PFSK-1 (cell line): ENCODE measurements around the gene PAPPA.

ENCODE experiments used
- FOXP2 ChIP-seq: optimal IDR thresholded peaks from 2 replicates; pipeline ENCODE3; 2011; ENCODE audit warnings: borderline replicate concordance, control low read depth, inconsistent platforms; ENCODE audit not compliant: insufficient read depth; ENCODE audit errors: extremely low read length, extremely low read depth
- POLR2AphosphoS5 ChIP-seq: IDR thresholded peaks from 2 replicates; pipeline ENCODE4 v1.6.1; 2012; ENCODE audit warnings: low read depth, mild to moderate bottlenecking, control low read depth, low read length, moderate library complexity
- SIN3A ChIP-seq: IDR thresholded peaks from 2 replicates; pipeline ENCODE4 v1.6.1; 2012; ENCODE audit warnings: mild to moderate bottlenecking, low read length, moderate library complexity, borderline replicate concordance; ENCODE audit not compliant: insufficient read depth
- TAF1 ChIP-seq: IDR thresholded peaks from 2 replicates; pipeline ENCODE4 v1.6.1; 2012; ENCODE audit warnings: low read length, control low read depth, borderline replicate concordance; ENCODE audit not compliant: insufficient read depth
- TF ChIP-seq, protein P1 (sequence below), 2 experiments: IDR thresholded peaks; 2 replicates each; pipeline versions ENCODE4 v1.6.1 to v1.8.0; 2011 to 2012; ENCODE audit warnings: low read depth in 2 of 2, low read length in 2 of 2, control low read depth in 1 of 2, inconsistent platforms in 1 of 2, mild to moderate bottlenecking in 1 of 2, moderate library complexity in 1 of 2; ENCODE audit not compliant: insufficient read depth in 1 of 2

The PAPPA gene

DNA sequence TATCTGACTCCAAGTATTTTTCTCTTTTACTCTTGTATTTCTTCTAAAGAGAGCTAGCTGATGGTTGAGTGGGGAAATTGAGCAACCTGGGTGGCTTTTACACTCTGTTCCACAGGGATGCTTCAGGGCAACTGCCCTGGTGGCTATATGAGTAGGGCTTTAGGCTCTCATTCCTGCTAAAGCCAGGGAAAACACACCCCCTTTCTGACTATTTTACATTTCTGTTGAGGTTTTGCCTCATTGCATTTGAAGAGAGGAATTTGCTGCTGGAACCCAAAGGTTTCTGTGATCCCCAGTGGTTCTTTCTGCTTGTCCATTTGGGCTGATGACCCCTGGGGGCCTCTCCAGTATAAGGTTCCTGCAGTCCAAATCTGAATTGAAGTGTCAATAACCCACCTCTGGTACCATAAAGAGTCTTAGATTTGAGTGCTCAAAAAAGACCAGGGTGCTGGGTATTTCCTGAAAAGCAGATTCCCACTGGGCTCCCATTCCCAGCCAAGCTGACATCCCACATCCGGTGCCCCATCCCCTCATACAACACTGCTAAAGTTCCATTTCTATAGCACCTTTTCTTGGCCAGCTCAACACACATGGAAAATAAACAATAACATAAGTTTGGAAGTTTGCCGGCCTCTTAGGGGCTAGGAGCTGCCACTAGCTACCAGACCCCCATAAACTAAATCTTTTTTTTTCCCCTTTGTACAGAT lies 59.5 kb downstream of the PAPPA start:
- TF ChIP-seq POLR2AphosphoS5 (no peak), FOXP2 (no peak), SIN3A (no peak), TAF1 (no peak)
- TF ChIP-seq, protein P1, sequence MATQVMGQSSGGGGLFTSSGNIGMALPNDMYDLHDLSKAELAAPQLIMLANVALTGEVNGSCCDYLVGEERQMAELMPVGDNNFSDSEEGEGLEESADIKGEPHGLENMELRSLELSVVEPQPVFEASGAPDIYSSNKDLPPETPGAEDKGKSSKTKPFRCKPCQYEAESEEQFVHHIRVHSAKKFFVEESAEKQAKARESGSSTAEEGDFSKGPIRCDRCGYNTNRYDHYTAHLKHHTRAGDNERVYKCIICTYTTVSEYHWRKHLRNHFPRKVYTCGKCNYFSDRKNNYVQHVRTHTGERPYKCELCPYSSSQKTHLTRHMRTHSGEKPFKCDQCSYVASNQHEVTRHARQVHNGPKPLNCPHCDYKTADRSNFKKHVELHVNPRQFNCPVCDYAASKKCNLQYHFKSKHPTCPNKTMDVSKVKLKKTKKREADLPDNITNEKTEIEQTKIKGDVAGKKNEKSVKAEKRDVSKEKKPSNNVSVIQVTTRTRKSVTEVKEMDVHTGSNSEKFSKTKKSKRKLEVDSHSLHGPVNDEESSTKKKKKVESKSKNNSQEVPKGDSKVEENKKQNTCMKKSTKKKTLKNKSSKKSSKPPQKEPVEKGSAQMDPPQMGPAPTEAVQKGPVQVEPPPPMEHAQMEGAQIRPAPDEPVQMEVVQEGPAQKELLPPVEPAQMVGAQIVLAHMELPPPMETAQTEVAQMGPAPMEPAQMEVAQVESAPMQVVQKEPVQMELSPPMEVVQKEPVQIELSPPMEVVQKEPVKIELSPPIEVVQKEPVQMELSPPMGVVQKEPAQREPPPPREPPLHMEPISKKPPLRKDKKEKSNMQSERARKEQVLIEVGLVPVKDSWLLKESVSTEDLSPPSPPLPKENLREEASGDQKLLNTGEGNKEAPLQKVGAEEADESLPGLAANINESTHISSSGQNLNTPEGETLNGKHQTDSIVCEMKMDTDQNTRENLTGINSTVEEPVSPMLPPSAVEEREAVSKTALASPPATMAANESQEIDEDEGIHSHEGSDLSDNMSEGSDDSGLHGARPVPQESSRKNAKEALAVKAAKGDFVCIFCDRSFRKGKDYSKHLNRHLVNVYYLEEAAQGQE (IDR thresholded peaks at IDR 0.05; ENCODE audit: insufficient read depth in 1 of 2, low read depth in 2 of 2, low read length in 2 of 2) = no peak

DNA sequence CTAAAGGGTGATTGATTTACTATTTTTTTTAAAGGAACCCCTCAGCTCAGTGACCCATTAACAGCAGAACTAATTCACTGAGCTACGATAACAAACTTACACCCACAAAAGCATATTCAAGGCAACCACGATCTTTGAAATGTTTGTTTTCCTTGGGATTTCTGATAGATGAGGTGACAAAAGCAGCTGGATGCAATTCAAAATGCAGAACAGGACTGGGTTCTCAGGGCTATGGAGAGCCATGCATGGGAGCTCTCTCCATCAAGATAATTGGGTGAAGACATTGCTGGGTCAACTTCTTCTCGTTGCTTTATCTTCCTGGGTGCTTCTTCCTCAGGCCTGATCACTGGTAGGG lies 60.1 kb downstream of the PAPPA start:
- TF ChIP-seq POLR2AphosphoS5 (no peak), SIN3A (no peak), FOXP2 (no peak), TAF1 (no peak)
- TF ChIP-seq, protein P1 (IDR thresholded peaks at IDR 0.05; ENCODE audit: insufficient read depth in 1 of 2, low read depth in 2 of 2, low read length in 2 of 2) = no peak

DNA sequence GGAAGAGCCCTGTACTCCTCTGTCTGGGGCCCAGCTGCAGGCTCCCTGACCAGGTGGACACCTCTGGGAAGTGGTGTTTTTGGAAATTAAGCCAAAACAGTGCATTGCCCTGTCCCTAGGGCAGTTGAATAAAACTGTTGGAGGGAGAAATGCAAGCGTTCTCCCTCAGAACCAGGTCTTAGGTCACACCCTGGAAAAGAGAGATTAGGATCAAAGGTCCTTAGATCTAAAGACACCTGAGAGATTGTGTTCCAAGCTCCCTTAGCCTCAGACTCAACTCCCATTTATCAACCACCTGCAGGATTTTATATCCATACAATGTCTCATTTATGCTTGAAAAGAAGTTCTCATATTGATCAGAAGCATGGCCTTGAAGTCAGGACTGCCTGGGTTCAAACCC lies 64.8 kb downstream of the PAPPA start:
- TF ChIP-seq TAF1 (no peak), SIN3A (no peak), POLR2AphosphoS5 (no peak), FOXP2 (no peak)

DNA sequence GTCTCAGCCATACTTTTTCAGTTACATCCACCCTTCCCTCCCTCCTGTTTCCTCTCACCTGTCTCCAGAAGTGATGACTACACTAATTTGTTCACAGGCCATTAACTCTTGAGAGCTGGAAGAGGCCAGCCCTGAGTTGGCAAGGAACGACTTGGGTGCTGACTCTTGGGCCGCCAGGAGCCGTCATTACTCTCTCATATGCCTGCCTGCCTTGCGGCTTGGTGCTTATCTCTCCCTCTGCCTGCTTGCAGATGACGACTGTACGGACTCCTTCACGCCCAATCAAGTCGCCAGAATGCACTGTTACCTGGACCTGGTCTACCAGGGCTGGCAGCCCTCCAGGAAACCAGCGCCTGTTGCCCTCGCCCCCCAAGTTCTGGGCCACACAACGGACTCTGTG lies 66.1 kb downstream of the PAPPA start:
- TF ChIP-seq FOXP2 (no peak), TAF1 (no peak), SIN3A (no peak), POLR2AphosphoS5 (no peak)
- TF ChIP-seq, protein P1 (IDR thresholded peaks at IDR 0.05; ENCODE audit: insufficient read depth in 1 of 2, low read depth in 2 of 2, low read length in 2 of 2) = no peak

DNA sequence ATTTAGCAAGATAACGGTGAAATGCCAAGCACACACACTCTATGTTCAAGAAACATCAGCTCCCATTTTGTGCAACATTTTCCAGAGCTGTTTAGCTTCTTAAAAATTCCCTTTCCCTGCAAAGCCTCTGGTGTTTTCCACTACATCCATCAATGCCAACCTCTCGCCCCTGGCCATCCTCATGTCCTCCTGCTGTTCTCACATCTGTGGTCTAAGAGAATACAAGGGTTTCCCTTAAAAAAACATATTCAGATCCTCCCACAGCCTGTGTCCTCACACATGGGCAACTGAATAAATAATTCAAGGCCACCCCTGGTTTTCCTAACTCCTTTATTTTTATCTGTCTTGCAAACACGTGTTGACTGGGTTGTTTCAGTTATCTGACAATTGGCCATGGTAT lies 70.3 kb downstream of the PAPPA start:
- no peak for TF ChIP-seq FOXP2
- TF ChIP-seq TAF1 = no peak
- no peak for TF ChIP-seq SIN3A
- no peak for TF ChIP-seq POLR2AphosphoS5
- TF ChIP-seq, protein P1 (IDR thresholded peaks at IDR 0.05; ENCODE audit: insufficient read depth in 1 of 2, low read depth in 2 of 2, low read length in 2 of 2) = no peak
